HepG2 (cell line): ENCODE results near the gene LANCL3. TPM values are rescaled to one million over a fixed set of nuclear protein-coding genes. Genes with fewer than 3 reads are reported as not detected.

Experiments
- BORCS8-MEF2B ChIP-seq: sonication (generic); formaldehyde crosslinking; IDR thresholded peaks from 2 replicates; pipeline ENCODE4 v1.8.0; 2022; ENCODE audit warnings: mild to moderate bottlenecking, missing genetic modification reagents
- BRF2 ChIP-seq: sonication (generic); formaldehyde crosslinking; IDR thresholded peaks from 2 replicates; pipeline ENCODE4 v1.8.1; 2022; ENCODE audit warnings: mild to moderate bottlenecking, missing genetic modification reagents
- DDIT3 ChIP-seq: sonication (generic); formaldehyde crosslinking; IDR thresholded peaks from 2 replicates; pipeline ENCODE4 v1.4.0; 2020; ENCODE audit warnings: mild to moderate bottlenecking, missing genetic modification reagents
- HOXD1 ChIP-seq: sonication (generic); formaldehyde crosslinking; IDR thresholded peaks from 2 replicates; pipeline ENCODE4 v1.5.0; 2020; ENCODE audit warnings: missing genetic modification reagents
- MEF2D ChIP-seq: sonication (generic); formaldehyde crosslinking; IDR thresholded peaks from 2 replicates; pipeline ENCODE4 v1.5.1; 2020; ENCODE audit warnings: mild to moderate bottlenecking, missing genetic modification reagents
- MEIS1 ChIP-seq: sonication (generic); formaldehyde crosslinking; IDR thresholded peaks from 2 replicates; pipeline ENCODE4 v1.9.0; 2021; ENCODE audit warnings: mild to moderate bottlenecking, missing genetic modification reagents, moderate library complexity, borderline replicate concordance
- NCOR1 ChIP-seq: fragments of 200-600 bp; sonication (generic); IDR thresholded peaks from 2 replicates; pipeline ENCODE4 v1.7.0; 2017; ENCODE audit warnings: antibody characterized with exemption, low read length, borderline replicate concordance
- RARA ChIP-seq: IDR thresholded peaks from 2 replicates; pipeline ENCODE4 v1.6.1; 2016; ENCODE audit warnings: missing genetic modification reagents, missing compliant biosample characterization
- TIGD3 ChIP-seq: sonication (generic); formaldehyde crosslinking; IDR thresholded peaks from 2 replicates; pipeline ENCODE4 v1.5.1; 2020; ENCODE audit warnings: mild to moderate bottlenecking, missing genetic modification reagents, borderline replicate concordance
- ZBTB21 ChIP-seq: sonication (generic); formaldehyde crosslinking; IDR thresholded peaks from 2 replicates; pipeline ENCODE4 v1.4.0; 2020; ENCODE audit warnings: missing genetic modification reagents
- ZFP36L1 ChIP-seq: sonication (generic); formaldehyde crosslinking; IDR thresholded peaks from 2 replicates; pipeline ENCODE4 v1.8.0; 2022; ENCODE audit warnings: mild to moderate bottlenecking, missing genetic modification reagents, moderate library complexity
- ZNF30 ChIP-seq: sonication (generic); formaldehyde crosslinking; IDR thresholded peaks from 2 replicates; pipeline ENCODE4 v1.5.0; 2020; ENCODE audit warnings: mild to moderate bottlenecking, missing genetic modification reagents
- ZNF383 ChIP-seq: sonication (generic); formaldehyde crosslinking; IDR thresholded peaks from 2 replicates; pipeline ENCODE4 v1.4.0; 2020; ENCODE audit warnings: missing genetic modification reagents, mild to moderate bottlenecking, borderline replicate concordance
- ZNF414 ChIP-seq: sonication (generic); formaldehyde crosslinking; IDR thresholded peaks from 2 replicates; pipeline ENCODE4 v1.5.0; 2020; ENCODE audit warnings: missing genetic modification reagents
- ZNF569 ChIP-seq: sonication (generic); formaldehyde crosslinking; IDR thresholded peaks from 2 replicates; pipeline ENCODE4 v1.5.0; 2020; ENCODE audit warnings: mild to moderate bottlenecking, missing genetic modification reagents, moderate library complexity, borderline replicate concordance
- polyA plus RNA-seq, 8 experiments: library from polyadenylated mRNA; depleted of rRNA in 3 of 8; stranded (reverse) in 7 of 8; unstranded in 1 of 8; fragments of >200 nt; fragmentation: Illumina TruSeq in 4 of 8; extraction: Trizol in 4 of 8; gene quantifications; 2 replicates each; pipeline versions ENCODE4 v1.2.1 to v1.2.3, GENCODE V29; 2011 to 2016; ENCODE audit warnings: low read depth in 4 of 8, missing spikeins in 1 of 8, mixed read lengths in 1 of 8; ENCODE audit not compliant: insufficient read depth in 1 of 8
- total RNA-seq, 5 experiments: library from RNA; depleted of rRNA; stranded (reverse); fragments of >200 nt; fragmentation: Illumina TruSeq; extraction: Trizol; gene quantifications; 2 replicates each; pipeline ENCODE4 v1.2.3, GENCODE V29; 2016; ENCODE audit warnings: low read depth in 1 of 5

LANCL3 gene
- total and polyA plus RNA-seq, 2 of the 13 experiments (the other 11 are each of a cell fraction or from before 2014, with no cell fraction given), result not detected

- TF ChIP-seq TIGD3 (CRISPR knock-in tag) (no peak), ZNF30 (no peak), BORCS8-MEF2B (CRISPR knock-in tag) (no peak), ZFP36L1 (CRISPR knock-in tag) (no peak), ZNF414 (no peak), BRF2 (CRISPR knock-in tag) (no peak), NCOR1 (no peak), DDIT3 (CRISPR knock-in tag) (no peak), MEIS1 (CRISPR knock-in tag) (no peak), MEF2D (CRISPR knock-in tag) (no peak), ZNF569 (no peak), RARA (CRISPR knock-in tag) (no peak), HOXD1 (CRISPR knock-in tag) (no peak), ZNF383 (CRISPR knock-in tag) (no peak), ZBTB21 (CRISPR knock-in tag) (no peak)
Observed at GRCh38 chrX:37692918-37693317, 121.5 kb downstream of the LANCL3 start (continued).
